ENCODE results near the gene ADAMTSL4. TPM values are rescaled to one million over a fixed set of nuclear protein-coding genes. Genes with fewer than 3 reads are reported as not detected.

ADAMTSL4 gene
- total and polyA plus RNA-seq, 7 experiments from 2014 or later: 0.14 to 27.7 (median 0.68) TPM

DNA sequence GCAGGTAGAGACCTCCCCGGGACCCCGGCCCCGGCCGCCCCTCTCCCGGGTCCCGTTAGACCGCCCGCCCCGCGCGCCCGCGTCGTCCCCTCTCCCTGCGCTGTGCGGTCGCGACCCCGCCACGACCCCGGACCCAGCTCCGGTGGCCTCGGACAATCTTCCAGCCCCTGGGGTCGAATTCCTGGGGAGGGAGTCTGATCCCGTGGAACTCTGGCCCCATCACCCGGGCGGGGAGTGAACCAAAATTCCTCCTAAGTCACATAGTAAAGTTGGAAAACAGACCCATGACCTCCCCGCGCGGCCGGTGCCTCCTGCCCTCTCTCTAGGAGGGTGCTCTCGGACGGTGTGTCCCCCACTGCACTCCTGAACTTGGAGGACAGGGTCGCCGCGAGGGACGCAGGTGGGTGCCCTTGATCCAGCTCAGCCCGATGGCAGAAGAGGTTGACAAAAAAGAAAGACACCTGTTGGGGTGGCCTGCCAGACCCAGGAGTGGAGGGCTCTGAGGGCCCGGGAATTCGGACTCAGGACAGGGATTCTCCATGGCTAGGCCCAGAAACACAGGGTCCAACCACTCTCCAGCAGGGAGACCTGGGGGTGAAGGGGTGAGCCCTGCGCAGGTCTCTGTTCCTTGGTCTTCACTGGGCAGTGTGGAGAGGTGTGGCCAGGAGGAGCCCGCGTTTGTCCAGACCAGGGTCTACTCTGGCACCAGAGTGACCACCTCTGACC, 451 bp downstream of the ADAMTSL4 start:
- Histone ChIP-seq H3K27ac (ENCODE audit: low read depth, low read length) (no peak overlapping the region), H3K4me1 (ENCODE audit: control insufficient read depth in 2 of 2, insufficient read depth in 2 of 2, low read length in 2 of 2) (peaks cover 0 to 5% of the 10 kb centered on the region in 2 donors), H3K9me3 (ENCODE audit: control insufficient read depth in 2 of 3, low read length in 3 of 3) (no peaks in the 10 kb centered on the region), H3K4me3 (ENCODE audit: low read length) (no peak overlapping the region), H3K27me3 (ENCODE audit: control insufficient read depth in 2 of 2, insufficient read depth in 2 of 2, low read length in 2 of 2) (no peaks in the 10 kb centered on the region), H3K36me3 (ENCODE audit: control insufficient read depth in 2 of 3, insufficient read depth in 3 of 3, low read length in 3 of 3) (no peaks in the 10 kb centered on the region)
- DNase-seq: no peak
- peak overlapping the region in 3 of 9 donors; percentile 34 to 71 (median 40) for H3K27ac Mint-ChIP-seq
- peak overlapping the region; percentile 58 to 87 (median 78) for H3K4me3 Mint-ChIP-seq
- ATAC-seq: no peak
- CTCF ChIA-PET: no interaction called here
- H3K4me1 Mint-ChIP-seq: peaks cover 6 to 38% (median 23%) of the 10 kb centered on the region in 7 donors
- peaks cover 0 to 2% (median 0%) of the 10 kb centered on the region in 11 donors for H3K9me3 Mint-ChIP-seq
- intact Hi-C loops (cut with micrococcal nuclease): no loop called here
- no peaks in the 10 kb centered on the region for H3K36me3 Mint-ChIP-seq
- POLR2A ChIA-PET: interaction anchor here (0.6 to 2.6 kb wide), 4 partner anchors 9 to 27 kb away, joined by 3 to 14 read pairs (median 4); no protein-coding TSS in a partner anchor
- peaks cover 23 to 29% (median 26%) of the 10 kb centered on the region in 5 donors for H3K27me3 Mint-ChIP-seq

DNA sequence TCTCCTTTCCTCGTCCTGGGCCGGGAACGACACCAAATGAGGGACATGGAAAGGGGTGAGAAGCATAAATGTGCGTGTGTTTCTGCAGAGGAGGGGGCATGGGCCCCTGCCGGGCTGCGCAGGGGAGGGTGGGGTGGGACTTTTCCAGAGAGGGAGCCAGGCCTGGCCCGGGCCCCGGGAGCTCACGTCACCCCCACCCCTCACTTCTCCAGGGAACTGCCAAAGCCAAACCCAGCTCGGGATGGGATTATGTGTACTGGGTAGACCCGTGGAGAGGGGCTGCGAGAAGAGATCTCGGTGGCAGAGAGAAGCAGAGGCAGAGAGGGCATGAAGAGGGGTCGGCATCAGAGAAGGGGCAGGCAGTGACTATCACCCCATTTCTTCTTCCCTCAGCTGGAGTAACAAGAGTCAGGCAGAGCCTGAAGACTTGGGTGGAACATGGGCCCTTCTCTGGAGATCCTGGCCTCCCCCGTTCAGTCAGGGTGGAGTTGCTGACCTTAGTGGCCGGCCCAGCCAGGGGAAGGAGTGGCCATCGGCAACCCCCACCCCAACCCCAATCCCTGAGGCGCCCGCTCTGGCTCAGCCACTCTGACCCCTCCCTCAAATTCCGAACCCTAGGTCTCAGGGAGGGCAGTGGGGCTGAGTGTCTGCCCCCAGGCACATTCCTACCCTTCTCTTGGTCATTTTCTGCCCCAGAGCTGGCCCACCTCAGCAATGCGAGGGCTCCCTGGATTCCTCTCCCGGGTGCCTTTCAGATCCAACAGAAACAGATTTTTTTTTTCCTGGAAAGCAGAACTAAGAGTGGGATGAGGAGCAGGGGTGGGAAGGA, 1.2 kb downstream of the ADAMTSL4 start:
- no peak overlapping the region for H3K27ac ChIP-seq (ENCODE audit: low read depth, low read length)
- intact Hi-C loops (cut with micrococcal nuclease): no loop called here

DNA sequence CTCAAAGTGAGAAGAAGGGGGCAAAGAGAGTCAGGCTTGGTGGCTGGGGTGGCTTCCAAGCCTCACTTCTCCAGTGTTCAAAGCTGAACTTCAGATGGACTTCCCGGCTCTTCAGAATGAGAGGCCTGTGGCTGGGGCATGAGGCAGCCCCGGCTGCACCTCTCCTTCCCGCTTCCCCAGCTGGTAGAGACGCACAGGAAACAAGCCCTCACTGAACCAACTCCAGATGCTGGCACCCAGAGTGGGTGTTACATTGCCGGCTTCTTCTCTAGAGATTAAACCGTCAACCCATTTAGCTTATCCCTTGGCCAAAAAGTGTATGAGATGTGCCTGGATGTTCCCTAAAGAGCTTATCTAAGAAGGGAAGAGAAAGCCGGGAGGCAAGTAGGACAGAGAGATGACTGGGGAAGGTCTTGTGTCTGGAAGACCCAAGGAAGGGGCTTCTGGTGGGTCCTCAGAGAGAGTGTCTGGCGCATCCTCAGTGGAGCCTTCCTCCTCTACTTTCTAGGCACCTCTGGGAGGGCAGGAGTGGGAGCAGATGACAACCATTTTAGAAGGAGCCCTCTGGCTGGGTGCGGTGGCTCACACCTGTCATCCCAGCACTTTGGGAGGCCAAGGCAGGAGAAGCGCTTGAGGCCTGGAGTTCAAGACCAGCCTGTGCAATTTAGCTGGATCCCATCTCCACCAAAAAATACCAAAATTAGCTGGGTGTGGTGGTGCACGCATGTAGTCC, 2.0 kb downstream of the ADAMTSL4 start:
- Histone ChIP-seq H3K9me3 (ENCODE audit: control insufficient read depth in 2 of 3, low read length in 3 of 3) (no peaks in the 10 kb centered on the region), H3K36me3 (ENCODE audit: control insufficient read depth in 2 of 3, insufficient read depth in 3 of 3, low read length in 3 of 3) (peaks cover 0 to 5% (median 0%) of the 10 kb centered on the region in 3 experiments), H3K4me1 (ENCODE audit: control insufficient read depth in 2 of 2, insufficient read depth in 2 of 2, low read length in 2 of 2) (peaks cover 0 to 5% of the 10 kb centered on the region in 2 donors), H3K27me3 (ENCODE audit: control insufficient read depth in 2 of 2, insufficient read depth in 2 of 2, low read length in 2 of 2) (no peaks in the 10 kb centered on the region), H3K27ac (ENCODE audit: low read depth, low read length) (no peak overlapping the region), H3K4me3 (ENCODE audit: low read length) (no peak overlapping the region)
- ATAC-seq: no peak
- intact Hi-C loops (cut with micrococcal nuclease): no loop called here
- no peak for DNase-seq
- ChIA-PET POLR2A (interaction anchor here (0.6 to 2.6 kb wide), 5 partner anchors 9 to 76 kb away, joined by 3 to 14 read pairs (median 4); no protein-coding TSS in a partner anchor), CTCF (interaction anchor here (0.7 to 0.8 kb wide), 2 partner anchors 9 to 11 kb away, joined by 3 to 4 read pairs; no protein-coding TSS in a partner anchor)
- Mint-ChIP-seq H3K9me3 (peaks cover 0 to 2% (median 0%) of the 10 kb centered on the region in 11 donors), H3K27ac (peak overlapping the region in 1 of 9 donors; percentile 25), H3K27me3 (peaks cover 15 to 21% (median 17%) of the 10 kb centered on the region in 5 donors), H3K4me3 (peak overlapping the region in 9 of 10 donors; percentile 20 to 84 (median 29)), H3K4me1 (peaks cover 6 to 35% (median 23%) of the 10 kb centered on the region in 7 donors), H3K36me3 (peaks cover 0 to 5% (median 0%) of the 10 kb centered on the region in 5 donors)

More for the DNA sequence above, 1.2 kb downstream of the ADAMTSL4 start:
- Histone ChIP-seq H3K4me1 (ENCODE audit: control insufficient read depth in 2 of 2, insufficient read depth in 2 of 2, low read length in 2 of 2) (peaks cover 0 to 5% of the 10 kb centered on the region in 2 donors), H3K36me3 (ENCODE audit: control insufficient read depth in 2 of 3, insufficient read depth in 3 of 3, low read length in 3 of 3) (peaks cover 0 to under 1% (median 0%) of the 10 kb centered on the region in 3 experiments), H3K4me3 (ENCODE audit: low read length) (no peak overlapping the region), H3K27me3 (ENCODE audit: control insufficient read depth in 2 of 2, insufficient read depth in 2 of 2, low read length in 2 of 2) (no peaks in the 10 kb centered on the region), H3K9me3 (ENCODE audit: control insufficient read depth in 2 of 3, low read length in 3 of 3) (no peaks in the 10 kb centered on the region)
- H3K9me3 Mint-ChIP-seq: peaks cover 0 to 2% (median 0%) of the 10 kb centered on the region in 11 donors
- no peak overlapping the region for H3K27ac Mint-ChIP-seq
- ChIA-PET CTCF (no interaction called here), POLR2A (interaction anchor here (0.6 to 2.6 kb wide), 4 partner anchors 10 to 70 kb away, joined by 3 to 14 read pairs (median 4); no protein-coding TSS in a partner anchor)
- H3K4me3 Mint-ChIP-seq: peak overlapping the region in 9 of 10 donors; percentile 23 to 84 (median 68)
- peaks cover 21 to 28% (median 23%) of the 10 kb centered on the region in 5 donors for H3K27me3 Mint-ChIP-seq
- DNase-seq (no peak), ATAC-seq (no peak)
- H3K4me1 Mint-ChIP-seq: peaks cover 6 to 36% (median 23%) of the 10 kb centered on the region in 7 donors
- H3K36me3 Mint-ChIP-seq: peaks cover 0 to 3% (median 0%) of the 10 kb centered on the region in 5 donors

DNA sequence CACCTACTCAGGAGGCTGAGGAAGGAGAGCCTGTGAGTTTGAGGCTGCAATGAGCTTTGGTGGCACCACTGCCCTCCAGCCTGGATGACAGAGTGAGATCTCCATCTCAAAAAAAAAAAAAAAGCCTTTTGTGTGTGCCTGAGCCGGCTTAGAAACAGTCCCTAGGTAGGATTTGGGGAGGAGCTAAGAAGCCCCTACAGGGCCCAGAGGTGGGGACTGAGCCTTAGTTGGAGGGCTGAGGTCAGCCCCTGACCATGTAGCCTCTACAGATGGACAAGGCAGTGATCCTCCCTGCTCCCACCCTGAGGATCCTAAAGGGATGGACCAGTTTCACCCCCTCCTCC, 2.5 kb downstream of the ADAMTSL4 start:
- ChIA-PET CTCF (interaction anchor here (0.7 to 0.8 kb wide), 2 partner anchors 8 to 10 kb away, joined by 3 to 4 read pairs; no protein-coding TSS in a partner anchor), POLR2A (interaction anchor here (0.6 to 2.6 kb wide), 5 partner anchors 9 to 781 kb away, joined by 3 to 14 read pairs (median 4); no protein-coding TSS in a partner anchor)
- Histone ChIP-seq H3K4me3 (ENCODE audit: low read length) (no peak overlapping the region), H3K27me3 (ENCODE audit: control insufficient read depth in 2 of 2, insufficient read depth in 2 of 2, low read length in 2 of 2) (no peaks in the 10 kb centered on the region), H3K27ac (ENCODE audit: low read depth, low read length) (no peak overlapping the region), H3K9me3 (ENCODE audit: control insufficient read depth in 2 of 3, low read length in 3 of 3) (no peaks in the 10 kb centered on the region), H3K36me3 (ENCODE audit: control insufficient read depth in 2 of 3, insufficient read depth in 3 of 3, low read length in 3 of 3) (peaks cover 0 to 5% (median 0%) of the 10 kb centered on the region in 3 experiments), H3K4me1 (ENCODE audit: control insufficient read depth in 2 of 2, insufficient read depth in 2 of 2, low read length in 2 of 2) (peaks cover 0 to 5% of the 10 kb centered on the region in 2 donors)
- ATAC-seq (no peak), DNase-seq (no peak)
- Mint-ChIP-seq H3K9me3 (peaks cover 0 to 2% (median 0%) of the 10 kb centered on the region in 11 donors), H3K4me3 (peak overlapping the region in 1 of 10 donors; percentile 20), H3K27ac (no peak overlapping the region), H3K36me3 (peaks cover 0 to 6% (median 0%) of the 10 kb centered on the region in 5 donors), H3K4me1 (peaks cover 6 to 35% (median 23%) of the 10 kb centered on the region in 7 donors), H3K27me3 (peaks cover 9 to 17% (median 12%) of the 10 kb centered on the region in 5 donors)
- intact Hi-C loops (cut with micrococcal nuclease): no loop called here

DNA sequence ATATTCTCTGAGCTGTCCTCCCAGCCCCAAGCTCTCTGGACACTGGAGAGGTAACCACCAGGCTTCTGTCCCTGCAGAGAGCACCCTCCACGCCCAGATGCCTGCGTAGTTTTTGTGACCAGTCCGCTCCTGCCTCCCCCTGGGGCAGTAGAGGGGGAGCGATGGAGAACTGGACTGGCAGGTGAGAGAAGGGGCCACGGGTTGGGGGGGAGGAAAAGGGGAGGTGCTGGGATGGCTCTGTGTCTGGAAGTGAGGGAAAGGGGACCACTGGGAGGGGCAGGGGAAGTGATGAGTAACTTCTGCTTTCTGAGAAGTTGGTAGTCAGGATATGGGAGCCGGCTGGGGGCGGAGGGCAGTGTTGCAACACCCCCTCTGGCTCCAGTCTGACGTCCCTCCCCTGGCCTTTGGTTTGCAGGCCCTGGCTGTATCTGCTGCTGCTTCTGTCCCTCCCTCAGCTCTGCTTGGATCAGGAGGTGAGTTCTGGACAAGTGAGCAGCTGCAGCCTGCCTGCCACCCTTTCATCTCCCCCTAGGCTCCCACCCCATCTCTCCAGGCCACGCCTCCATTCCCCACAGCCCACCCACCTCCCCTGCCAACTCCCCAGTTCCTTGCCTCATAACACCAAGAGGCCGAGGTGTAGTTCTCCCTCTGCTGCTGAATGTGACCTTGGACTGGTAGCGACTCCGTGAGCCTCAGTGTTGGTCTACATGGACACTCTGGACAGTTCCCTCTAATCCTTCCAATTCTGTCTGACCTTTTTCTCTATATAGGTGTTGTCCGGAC, 3.1 kb downstream of the ADAMTSL4 start:
- peaks cover 6 to 32% (median 23%) of the 10 kb centered on the region in 7 donors for H3K4me1 Mint-ChIP-seq
- no peak overlapping the region for H3K27ac ChIP-seq (ENCODE audit: low read depth, low read length)
- H3K4me3 Mint-ChIP-seq: peak overlapping the region in 2 of 10 donors; percentile 31 to 55
- ChIA-PET CTCF (no interaction called here), POLR2A (interaction anchor here (0.6 to 2.6 kb wide), 4 partner anchors 8 to 780 kb away, joined by 3 to 14 read pairs (median 4); no protein-coding TSS in a partner anchor)
- H3K4me3 ChIP-seq (ENCODE audit: low read length): no peak overlapping the region
- H3K4me1 ChIP-seq (ENCODE audit: control insufficient read depth in 2 of 2, insufficient read depth in 2 of 2, low read length in 2 of 2): peaks cover 0 to 5% of the 10 kb centered on the region in 2 donors
- H3K9me3 Mint-ChIP-seq: peaks cover 0 to 2% (median 0%) of the 10 kb centered on the region in 11 donors
- H3K9me3 ChIP-seq (ENCODE audit: control insufficient read depth in 2 of 3, low read length in 3 of 3): no peaks in the 10 kb centered on the region
- H3K27me3 Mint-ChIP-seq: peaks cover 6 to 14% (median 8%) of the 10 kb centered on the region in 5 donors
- peaks cover 0 to 6% (median 0%) of the 10 kb centered on the region in 5 donors for H3K36me3 Mint-ChIP-seq
- H3K27me3 ChIP-seq (ENCODE audit: control insufficient read depth in 2 of 2, insufficient read depth in 2 of 2, low read length in 2 of 2): no peaks in the 10 kb centered on the region
- peak overlapping the region in 2 of 9 donors; percentile 33 to 48 for H3K27ac Mint-ChIP-seq
- intact Hi-C loops (cut with micrococcal nuclease): no loop called here
- H3K36me3 ChIP-seq (ENCODE audit: control insufficient read depth in 2 of 3, insufficient read depth in 3 of 3, low read length in 3 of 3): peaks cover 0 to 5% (median 0%) of the 10 kb centered on the region in 3 experiments
- ATAC-seq (peak; percentile 65), DNase-seq (no peak)

Data from naive thymus-derived CD4-positive, alpha-beta T cell (primary cell).